CD4-positive, alpha-beta T cell (primary cell): ENCODE results near the gene PFN4. TPM values are rescaled to one million over a fixed set of nuclear protein-coding genes. Genes with fewer than 3 reads are reported as not detected.
"Not testable (repeated sequence)": the region's sequence is repeated elsewhere in the genome, so short reads cannot be mapped to it uniquely, and the experiment has no call there.

Experiments
- ATAC-seq: fragments of 200-7000 bp; cut with Tn5 transposase; one replicate; pipeline ENCODE4 v1.10.0; 2022; ENCODE audit warnings: mild to moderate bottlenecking; ENCODE audit not compliant: poor library complexity
- CTCF ChIA-PET: fragments of 350-600 bp; sonication (Branson Sonifier 250); formaldehyde crosslinking; loops from one replicate; lab custom pipeline; 2021; ENCODE audit warnings: antibody characterized with exemption, inconsistent platforms; lab: Charles Lee
- POLR2A ChIA-PET: fragments of 350-600 bp; sonication (Branson Sonifier 250); formaldehyde crosslinking; loops from one replicate; lab custom pipeline; 2021; ENCODE audit warnings: antibody characterized with exemption, inconsistent platforms; lab: Charles Lee
- DNase-seq, 14 experiments: peaks; one replicate each; pipeline ENCODE4 v3.0.0-alpha.2; 2013 to 2020; ENCODE audit warnings: mixed read lengths in 2 of 14
- H3K27ac ChIP-seq, 2 donors: one replicate each; pipeline versions ENCODE4 v1.5.1 to v1.7.0; 2013; ENCODE audit warnings: low read length in 2 of 2, low read depth in 1 of 2, mild to moderate bottlenecking in 1 of 2
- H3K27me3 ChIP-seq, 2 experiments: 1 replicate in 1 of 2; 2 replicates in 1 of 2; pipeline versions ENCODE4 v1.6.1 to v1.7.0; 2013; ENCODE audit warnings: low read length in 2 of 2, control low read depth in 1 of 2, mild to moderate bottlenecking in 1 of 2, moderate library complexity in 1 of 2; ENCODE audit not compliant: insufficient read depth in 2 of 2, control insufficient read depth in 1 of 2
- H3K36me3 ChIP-seq: one replicate; pipeline ENCODE4 v1.6.1; 2013; ENCODE audit warnings: low read length, control low read depth; ENCODE audit not compliant: insufficient read depth
- H3K4me1 ChIP-seq: one replicate; pipeline ENCODE4 v1.6.1; 2013; ENCODE audit warnings: low read length, control low read depth; ENCODE audit not compliant: insufficient read depth
- H3K4me3 ChIP-seq: one replicate; pipeline ENCODE4 v1.5.1; 2013; ENCODE audit warnings: mild to moderate bottlenecking, low read length, moderate library complexity
- H3K9me3 ChIP-seq, 2 experiments: 1 replicate in 1 of 2; 2 replicates in 1 of 2; pipeline versions ENCODE4 v1.6.1 to v1.7.0; 2013; ENCODE audit warnings: low read length in 2 of 2, mild to moderate bottlenecking in 2 of 2, control low read depth in 1 of 2, moderate library complexity in 1 of 2; ENCODE audit not compliant: control insufficient read depth in 1 of 2, insufficient read depth in 1 of 2
- H3K27ac Mint-ChIP-seq: one replicate; pipeline ENCODE4 v1.8.0; 2020; ENCODE audit warnings: mixed read lengths
- H3K27me3 Mint-ChIP-seq: one replicate; pipeline ENCODE4 v1.8.0; 2021; ENCODE audit warnings: mixed read lengths
- H3K36me3 Mint-ChIP-seq: one replicate; pipeline ENCODE4 v1.8.0; 2021; ENCODE audit warnings: low read depth, mixed read lengths
- H3K4me1 Mint-ChIP-seq: one replicate; pipeline ENCODE4 v1.8.0; 2021; ENCODE audit warnings: low read depth, mixed read lengths
- H3K4me3 Mint-ChIP-seq: one replicate; pipeline ENCODE4 v1.8.0; 2020; ENCODE audit warnings: mild to moderate bottlenecking, mixed read lengths
- H3K9me3 Mint-ChIP-seq: one replicate; pipeline ENCODE4 v1.8.0; 2020; ENCODE audit warnings: mixed read lengths
- intact Hi-C, 2 experiments: fragments of 100-400 bp; cut with DNase I in 1 of 2; cut with micrococcal nuclease in 1 of 2; formaldehyde crosslinking; loops; one replicate each; pipeline versions ENCODE4 v1.15.1 to v1.9.0; 2023 to 2025; cut with DNase I, micrococcal nuclease
- total RNA-seq, 174 experiments: library from RNA in 2 of 174; stranded (reverse) in 2 of 174; gene quantifications; one replicate each; pipeline ENCODE4 v1.2.3 and lab custom pipeline; 2021 to 2026
- TF ChIP-seq, protein P1 (sequence below): fragments of 200-600 bp; IDR thresholded peaks from one replicate; pipeline ENCODE4 v1.8.0; 2022; ENCODE audit warnings: antibody characterized with exemption, mild to moderate bottlenecking

The PFN4 gene
- total RNA-seq, 2 experiments from 2014 or later = not detected

DNA sequence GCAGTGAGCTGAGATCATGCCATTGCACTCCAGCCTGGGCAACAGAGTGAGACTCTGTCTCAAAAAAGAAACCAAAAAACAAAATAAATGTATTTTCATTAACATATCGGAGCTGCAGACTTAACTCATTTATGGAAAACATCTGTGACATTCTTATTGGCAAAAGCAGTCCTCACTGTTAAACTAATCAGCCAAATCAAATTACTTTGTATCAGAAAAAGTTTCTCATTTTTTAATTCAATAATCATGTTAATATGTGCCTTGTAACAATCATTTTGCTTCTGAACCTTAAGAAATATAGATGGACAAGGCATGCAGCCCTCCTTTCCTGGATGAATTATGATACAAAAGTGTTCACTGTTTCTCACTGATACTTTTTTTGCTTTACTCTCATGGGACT is 20.5 kb downstream of the PFN4 start:
- Mint-ChIP-seq H3K4me3 (no peak overlapping the region), H3K4me1 (no peaks in the 10 kb centered on the region), H3K9me3 (peaks cover 12% of the 10 kb centered on the region), H3K27ac (no peak overlapping the region), H3K27me3 (no peaks in the 10 kb centered on the region), H3K36me3 (peaks cover 55% of the 10 kb centered on the region)
- no peak overlapping the region for H3K4me3 ChIP-seq
- POLR2A ChIA-PET = no interaction called here
- peaks cover 0 to 13% of the 10 kb centered on the region in 2 experiments for H3K9me3 ChIP-seq
- no peaks in the 10 kb centered on the region for H3K27me3 ChIP-seq
- no peaks in the 10 kb centered on the region for H3K4me1 ChIP-seq
- ATAC-seq (no peak), DNase-seq (no peak)
- TF ChIP-seq, protein P1, sequence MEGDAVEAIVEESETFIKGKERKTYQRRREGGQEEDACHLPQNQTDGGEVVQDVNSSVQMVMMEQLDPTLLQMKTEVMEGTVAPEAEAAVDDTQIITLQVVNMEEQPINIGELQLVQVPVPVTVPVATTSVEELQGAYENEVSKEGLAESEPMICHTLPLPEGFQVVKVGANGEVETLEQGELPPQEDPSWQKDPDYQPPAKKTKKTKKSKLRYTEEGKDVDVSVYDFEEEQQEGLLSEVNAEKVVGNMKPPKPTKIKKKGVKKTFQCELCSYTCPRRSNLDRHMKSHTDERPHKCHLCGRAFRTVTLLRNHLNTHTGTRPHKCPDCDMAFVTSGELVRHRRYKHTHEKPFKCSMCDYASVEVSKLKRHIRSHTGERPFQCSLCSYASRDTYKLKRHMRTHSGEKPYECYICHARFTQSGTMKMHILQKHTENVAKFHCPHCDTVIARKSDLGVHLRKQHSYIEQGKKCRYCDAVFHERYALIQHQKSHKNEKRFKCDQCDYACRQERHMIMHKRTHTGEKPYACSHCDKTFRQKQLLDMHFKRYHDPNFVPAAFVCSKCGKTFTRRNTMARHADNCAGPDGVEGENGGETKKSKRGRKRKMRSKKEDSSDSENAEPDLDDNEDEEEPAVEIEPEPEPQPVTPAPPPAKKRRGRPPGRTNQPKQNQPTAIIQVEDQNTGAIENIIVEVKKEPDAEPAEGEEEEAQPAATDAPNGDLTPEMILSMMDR = no peak
- no peak overlapping the region for H3K27ac ChIP-seq
- intact Hi-C loops = no loop called here
- peaks cover 8% of the 10 kb centered on the region for H3K36me3 ChIP-seq
- CTCF ChIA-PET = no interaction called here

DNA sequence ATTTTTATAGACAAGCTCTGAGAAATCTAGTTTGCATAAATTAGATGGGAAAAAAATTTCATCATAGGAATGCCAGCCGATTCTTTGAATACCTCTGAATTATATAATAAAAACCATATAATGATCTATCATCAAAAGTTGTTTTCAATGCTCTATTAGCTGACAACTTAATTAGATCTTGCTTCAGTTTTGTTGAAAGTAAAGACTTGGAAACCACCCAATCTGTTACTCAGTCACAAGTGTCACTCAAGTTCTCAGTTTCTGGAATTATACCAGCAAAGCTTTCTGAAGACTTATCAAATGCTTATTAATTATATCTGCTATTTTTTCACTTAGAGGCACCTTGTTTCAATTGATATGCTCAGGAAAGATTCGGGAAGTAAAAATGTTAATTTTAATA is 21.1 kb downstream of the PFN4 start:
- Mint-ChIP-seq H3K27me3 (no peaks in the 10 kb centered on the region), H3K27ac (no peak overlapping the region), H3K4me3 (no peak overlapping the region), H3K36me3 (peaks cover 49% of the 10 kb centered on the region), H3K9me3 (peaks cover 7% of the 10 kb centered on the region), H3K4me1 (no peaks in the 10 kb centered on the region)
- CTCF ChIA-PET = no interaction called here
- intact Hi-C loops = no loop called here
- ATAC-seq (no peak), DNase-seq (no peak)
- Histone ChIP-seq H3K27ac (no peak overlapping the region), H3K27me3 (no peaks in the 10 kb centered on the region), H3K4me1 (no peaks in the 10 kb centered on the region), H3K4me3 (no peak overlapping the region), H3K36me3 (peaks cover 8% of the 10 kb centered on the region), H3K9me3 (peaks cover 0 to 13% of the 10 kb centered on the region in 2 experiments)
- TF ChIP-seq, protein P1 = no peak
- POLR2A ChIA-PET = no interaction called here

DNA sequence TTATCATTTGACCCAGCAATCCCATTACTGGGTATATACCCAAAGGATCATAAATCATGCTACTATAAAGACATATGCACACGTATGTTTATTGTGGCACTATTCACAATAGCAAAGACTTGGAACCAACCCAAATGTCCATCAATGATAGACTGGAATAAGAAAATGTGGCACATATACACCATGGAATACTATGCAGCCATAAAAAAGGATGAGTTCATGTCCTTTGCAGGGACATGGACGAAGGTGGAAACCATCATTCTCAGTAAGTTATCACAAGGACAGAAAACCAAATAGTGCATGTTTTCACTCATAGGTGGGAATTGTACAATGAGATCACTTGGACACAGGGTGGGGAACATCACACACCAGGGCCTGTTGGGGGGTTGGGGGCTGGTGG is 22.4 kb downstream of the PFN4 start:
- H3K9me3 Mint-ChIP-seq, H3K27me3 Mint-ChIP-seq, H3K4me1 ChIP-seq, intact Hi-C loops, POLR2A ChIA-PET, H3K27me3 ChIP-seq, H3K27ac Mint-ChIP-seq, H3K4me3 ChIP-seq, DNase-seq, H3K27ac ChIP-seq, H3K4me1 Mint-ChIP-seq, ATAC-seq, CTCF ChIA-PET, H3K4me3 Mint-ChIP-seq: not testable (repeated sequence)
- H3K9me3 ChIP-seq = peaks cover 0 to 13% of the 10 kb centered on the region in 2 experiments
- peaks cover 13% of the 10 kb centered on the region for H3K36me3 ChIP-seq
- H3K36me3 Mint-ChIP-seq = peaks cover 51% of the 10 kb centered on the region

DNA sequence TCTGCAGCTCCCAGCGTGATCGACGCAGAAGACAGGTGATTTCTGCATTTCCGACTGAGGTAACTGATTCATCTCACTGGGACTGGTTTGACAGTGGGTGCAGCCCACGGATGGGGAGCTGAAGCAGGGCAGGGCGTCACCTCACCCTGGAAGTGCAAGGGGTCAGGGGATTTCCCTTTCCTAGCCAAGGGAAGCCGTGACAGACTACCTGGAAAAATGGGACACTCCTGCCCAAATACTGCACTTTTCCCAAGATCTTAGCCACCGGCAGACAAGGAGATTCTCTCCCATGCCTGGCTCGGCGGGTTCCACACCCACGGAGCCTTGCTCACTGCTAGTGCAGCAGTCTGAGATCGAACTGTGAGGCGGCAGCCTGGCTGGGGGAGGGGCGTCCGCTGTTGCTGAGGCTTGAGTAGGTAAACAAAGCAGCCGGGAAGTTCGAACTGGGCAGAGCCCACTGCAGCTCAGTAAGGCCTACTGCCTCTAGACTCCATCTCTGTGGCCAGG is 27.9 kb downstream of the PFN4 start:
- CTCF ChIA-PET = interaction anchor here (0.8 kb wide), 1 partner anchor 11 kb away, joined by 3 read pairs; the partner anchor contains the start of gene TP53I3
- H3K4me1 Mint-ChIP-seq, H3K27ac ChIP-seq, POLR2A ChIA-PET, H3K4me1 ChIP-seq, H3K27me3 Mint-ChIP-seq, ATAC-seq, intact Hi-C loops, H3K27me3 ChIP-seq, DNase-seq, H3K9me3 ChIP-seq, H3K27ac Mint-ChIP-seq, H3K4me3 Mint-ChIP-seq, H3K9me3 Mint-ChIP-seq, H3K4me3 ChIP-seq: not testable (repeated sequence)
- peaks cover 46% of the 10 kb centered on the region for H3K36me3 Mint-ChIP-seq
- peaks cover 21% of the 10 kb centered on the region for H3K36me3 ChIP-seq

DNA sequence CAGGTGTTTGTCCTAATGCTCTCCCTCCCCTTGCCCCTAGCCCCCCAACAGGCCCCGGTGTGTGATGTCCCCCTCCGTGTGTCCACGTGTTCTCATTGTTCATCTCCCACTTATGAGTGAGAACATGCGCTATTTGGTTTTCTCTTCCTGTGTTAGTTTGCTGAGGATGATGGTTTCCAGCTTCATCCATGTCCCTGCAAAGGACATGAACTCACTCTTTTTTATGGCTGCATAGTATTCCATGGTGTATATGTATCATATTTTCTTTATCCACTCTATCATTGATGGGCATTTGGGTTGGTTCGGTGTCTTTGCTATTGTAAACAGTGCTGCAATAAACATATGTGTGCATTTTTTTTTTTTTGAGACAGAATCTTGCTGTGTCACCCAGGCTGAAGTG is 29.9 kb downstream of the PFN4 start:
- intact Hi-C loops, H3K4me1 Mint-ChIP-seq, H3K4me1 ChIP-seq, H3K4me3 ChIP-seq, H3K9me3 ChIP-seq, ATAC-seq, H3K27me3 Mint-ChIP-seq, H3K27ac ChIP-seq, POLR2A ChIA-PET, DNase-seq, H3K4me3 Mint-ChIP-seq, H3K27ac Mint-ChIP-seq, H3K27me3 ChIP-seq, H3K9me3 Mint-ChIP-seq, CTCF ChIA-PET: not testable (repeated sequence)
- peaks cover 52% of the 10 kb centered on the region for H3K36me3 Mint-ChIP-seq
- peaks cover 21% of the 10 kb centered on the region for H3K36me3 ChIP-seq
